Activated effector memory CD4-positive, alpha-beta T cell treated with Interleukin-2 at 50 U/mL for 16 hours (primary cell): ENCODE data around the gene BNIP2.
"Not testable (repeated sequence)": the region's sequence is repeated elsewhere in the genome, so short reads cannot be mapped to it uniquely, and the experiment has no call there.

Experiments
- DNase-seq: peaks from one replicate; pipeline ENCODE4 v3.0.0-alpha.2; 2020

The BNIP2 gene

DNA sequence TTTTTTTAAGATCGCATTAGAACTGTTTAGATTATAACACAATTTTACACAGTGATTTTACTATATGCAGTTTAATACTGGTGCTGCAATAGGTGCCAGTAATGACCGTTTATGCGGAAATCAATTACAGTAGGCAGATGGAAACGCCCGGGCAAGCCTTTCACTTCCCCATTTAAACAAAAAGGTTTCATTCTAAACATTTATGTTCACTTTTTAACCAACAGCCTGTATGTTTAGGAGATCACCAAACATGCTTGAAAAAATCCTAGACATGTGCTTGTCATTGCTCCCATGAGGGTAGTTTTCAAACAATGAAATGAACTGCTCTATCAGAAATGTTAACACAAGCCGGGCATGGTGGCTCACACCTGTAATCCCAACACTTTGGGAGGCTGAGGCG lies 2.7 kb downstream of the BNIP2 start:
- no peak for DNase-seq

DNA sequence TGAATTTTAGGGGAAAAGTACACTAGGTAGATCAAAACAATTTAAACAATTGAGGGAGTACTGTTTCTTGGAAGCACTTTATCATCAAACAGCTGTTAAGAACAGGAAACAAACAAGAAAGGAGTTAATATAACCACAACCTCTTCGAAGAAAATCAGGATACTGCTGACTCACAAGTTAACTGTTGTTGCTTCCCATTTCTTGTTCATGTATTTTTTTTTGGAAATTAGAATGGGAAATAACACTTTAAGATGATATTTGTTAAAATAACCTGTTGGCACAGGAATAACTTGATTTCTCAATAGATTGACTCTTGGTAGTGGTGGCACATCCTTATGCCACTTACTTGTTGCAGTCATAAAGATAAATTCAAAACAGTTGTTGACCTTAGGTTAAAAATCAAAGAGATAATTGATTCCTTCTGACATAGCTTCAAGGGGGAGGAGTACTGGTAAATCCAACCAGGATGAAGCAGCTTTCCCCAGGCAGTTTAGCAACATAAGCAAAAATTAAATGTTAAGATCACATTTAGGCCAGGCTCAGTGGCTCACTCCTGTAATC lies 3.3 kb downstream of the BNIP2 start:
- no peak for DNase-seq

DNA sequence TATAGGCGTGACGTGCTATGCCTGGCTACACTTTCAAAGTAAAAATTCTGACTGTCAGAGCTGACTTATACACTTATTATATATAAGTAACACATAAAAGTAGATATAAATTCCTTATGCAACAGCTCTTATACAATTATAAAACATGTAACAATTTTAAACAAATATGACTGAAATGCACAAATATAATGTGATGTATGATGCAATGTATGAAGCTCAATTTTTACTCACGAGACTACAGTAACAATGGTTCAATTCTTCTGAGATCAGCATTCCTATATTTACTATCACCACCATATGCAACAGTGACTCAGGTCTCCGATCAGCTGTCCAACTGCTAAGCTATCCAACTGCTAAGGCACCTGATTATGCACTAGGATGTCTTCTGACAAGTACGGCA lies 8.2 kb downstream of the BNIP2 start:
- DNase-seq = no peak

DNA sequence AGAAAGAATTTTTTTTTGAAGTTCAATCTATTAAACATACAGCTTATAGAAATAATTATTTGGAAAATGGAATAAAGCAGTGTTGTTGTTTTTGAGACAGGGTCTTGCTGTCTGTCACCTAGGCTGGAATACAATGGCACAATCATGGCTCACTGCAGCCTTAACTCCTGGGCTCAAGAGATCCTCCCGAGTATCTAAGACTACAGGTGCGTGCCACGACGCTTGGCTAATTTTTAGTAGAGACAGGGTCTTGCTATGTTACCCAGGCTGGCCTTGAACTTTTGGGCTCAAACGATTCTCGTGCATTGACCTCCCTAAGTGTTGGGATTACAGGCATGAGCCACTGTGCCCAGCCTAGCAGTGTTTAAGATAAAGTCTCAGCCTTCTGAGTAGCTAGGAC lies 8.8 kb downstream of the BNIP2 start:
- no peak for DNase-seq

DNA sequence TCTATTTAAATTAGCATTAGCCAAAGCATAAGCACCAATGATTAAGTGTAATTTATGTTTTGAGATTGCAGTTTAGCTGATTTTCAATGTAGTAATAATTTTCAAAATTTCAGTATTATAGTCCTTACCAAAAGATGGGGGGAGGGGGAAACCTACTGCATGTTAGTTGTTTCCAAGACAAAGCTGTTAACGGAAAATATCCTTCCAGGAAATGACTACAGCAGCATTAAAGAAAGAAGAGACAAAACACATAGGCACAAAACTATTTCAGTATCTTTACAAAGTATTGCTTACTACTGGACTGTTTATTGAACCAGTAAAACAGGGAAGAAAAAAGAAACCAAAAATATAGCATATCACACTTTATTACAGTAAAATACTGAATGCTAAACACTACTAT lies 10.5 kb downstream of the BNIP2 start:
- no peak for DNase-seq

DNA sequence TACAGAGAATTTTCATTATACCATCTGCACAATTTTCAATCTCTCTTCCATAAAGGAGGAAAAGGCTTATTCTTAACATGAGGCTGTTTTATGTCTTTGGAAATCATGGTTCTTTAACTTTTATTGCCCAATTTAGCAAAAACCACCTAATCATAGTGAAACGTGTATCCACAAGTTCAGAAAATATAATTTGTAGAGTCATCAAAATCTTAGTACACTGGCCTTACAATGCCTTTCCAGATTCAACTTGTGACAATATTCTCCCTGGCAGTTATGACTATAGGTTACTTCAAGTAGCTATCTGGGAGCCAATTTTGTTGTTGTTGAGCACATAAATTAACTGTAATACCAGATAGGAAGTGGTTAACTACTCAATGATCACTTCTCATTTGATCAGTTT lies 10.9 kb downstream of the BNIP2 start:
- DNase-seq = no peak

- DNase-seq = no peak
These were observed 12.6 kb downstream of the BNIP2 start for GRCh38 chr15:59676565-59676964.

GRCh38 chr15:59674361-59674877 lies 14.7 kb downstream of the BNIP2 start:
- DNase-seq = no peak

GRCh38 chr15:59668556-59668955 lies 20.6 kb downstream of the BNIP2 start:
- DNase-seq = no peak

GRCh38 chr15:59662260-59662659 lies 26.9 kb downstream of the BNIP2 start:
- DNase-seq = no peak

DNA sequence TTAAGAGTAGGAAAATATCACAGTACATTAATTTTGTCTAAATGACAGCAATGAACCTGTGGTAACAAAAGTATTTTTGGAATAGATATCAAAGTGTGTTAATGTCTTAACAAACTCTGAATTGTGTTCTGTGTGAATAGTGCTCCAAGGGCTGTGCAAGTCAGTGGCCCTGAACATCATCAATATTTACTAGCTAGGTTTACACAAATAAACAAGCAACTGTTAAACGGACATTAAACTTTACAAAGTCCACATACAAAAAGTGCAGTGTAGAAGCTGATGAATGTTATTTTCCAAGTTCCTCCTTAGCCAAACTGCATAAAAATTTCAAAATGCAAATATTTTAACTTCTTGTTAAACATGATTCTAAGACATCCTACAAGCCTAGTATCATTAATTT lies 29.8 kb downstream of the BNIP2 start:
- DNase-seq = no peak

DNA sequence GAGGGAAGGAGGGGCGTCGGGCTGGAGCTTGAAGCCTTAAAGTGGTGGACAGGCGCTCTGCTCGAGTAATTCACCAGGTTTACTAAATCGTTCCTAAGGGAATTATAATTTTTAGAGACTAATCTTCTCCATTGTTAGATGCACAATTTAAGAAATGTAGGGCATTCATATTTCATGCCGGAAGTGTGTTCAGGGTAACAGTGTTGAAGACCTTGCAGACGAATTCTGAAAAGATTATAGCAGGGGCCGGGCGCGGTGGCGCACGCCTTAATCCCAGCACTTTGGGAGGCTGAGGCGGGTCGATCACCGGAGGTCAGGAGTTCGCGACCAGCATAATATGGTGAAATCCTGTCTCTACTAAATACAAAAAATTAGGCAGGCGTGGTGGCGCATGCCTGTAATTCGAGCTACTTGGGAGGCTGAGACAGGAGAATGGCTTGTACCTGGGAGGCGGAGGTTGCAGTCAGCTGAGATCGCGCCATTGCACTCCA lies 31.4 kb downstream of the BNIP2 start:
- no peak for DNase-seq

- DNase-seq = peak; percentile 88
These were observed 32.1 kb downstream of the BNIP2 start, which contains the start of gene GTF2A2 for GRCh38 chr15:59656897-59657634. Gene GTF2A2 (minus strand): TSS chr15:59657515. CDS start chr15:59652277, 5,238 bp downstream.

DNA sequence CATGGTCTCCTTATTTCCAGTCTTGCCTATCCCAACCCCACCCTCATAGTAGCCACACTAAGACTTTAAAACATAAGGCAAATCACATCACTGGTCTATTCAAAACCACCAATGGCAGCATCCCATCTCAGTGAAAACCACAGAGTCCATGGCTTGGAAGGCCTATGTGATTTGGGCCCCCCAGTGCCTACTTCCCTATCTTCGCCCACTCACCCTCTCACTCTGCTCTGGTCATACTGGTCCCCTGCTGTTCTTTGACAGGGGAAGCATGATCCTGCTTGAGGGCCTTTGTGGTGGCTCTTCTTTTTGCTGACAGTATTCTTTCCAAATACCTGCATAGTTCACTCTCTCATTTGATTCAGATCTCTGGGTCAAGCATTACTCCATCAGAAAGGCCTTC lies 35.1 kb downstream of the BNIP2 start:
- DNase-seq = no peak

DNA sequence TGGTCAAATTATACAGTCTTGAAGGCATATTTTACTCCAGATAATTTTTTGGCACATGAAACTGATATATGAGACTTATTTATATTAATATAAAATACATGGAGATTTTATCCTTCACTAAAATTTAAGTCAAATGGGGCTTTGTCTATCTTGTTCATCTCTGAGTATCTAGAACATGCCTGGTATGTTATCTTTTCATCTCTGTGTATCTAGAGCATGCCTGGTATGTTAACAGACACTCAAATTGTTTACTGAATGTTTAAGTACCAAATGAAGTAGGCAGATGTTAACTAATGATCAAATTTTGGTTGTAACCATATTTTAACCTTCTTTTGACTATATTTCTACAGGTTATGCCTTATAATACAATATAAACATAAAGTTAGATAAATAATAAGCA lies 39.5 kb downstream of the BNIP2 start:
- DNase-seq = no peak

- DNase-seq = no peak
These were observed 42.0 kb downstream of the BNIP2 start for GRCh38 chr15:59647085-59647484.

GRCh38 chr15:59646277-59646676 lies 42.8 kb downstream of the BNIP2 start:
- DNase-seq = no peak

DNA sequence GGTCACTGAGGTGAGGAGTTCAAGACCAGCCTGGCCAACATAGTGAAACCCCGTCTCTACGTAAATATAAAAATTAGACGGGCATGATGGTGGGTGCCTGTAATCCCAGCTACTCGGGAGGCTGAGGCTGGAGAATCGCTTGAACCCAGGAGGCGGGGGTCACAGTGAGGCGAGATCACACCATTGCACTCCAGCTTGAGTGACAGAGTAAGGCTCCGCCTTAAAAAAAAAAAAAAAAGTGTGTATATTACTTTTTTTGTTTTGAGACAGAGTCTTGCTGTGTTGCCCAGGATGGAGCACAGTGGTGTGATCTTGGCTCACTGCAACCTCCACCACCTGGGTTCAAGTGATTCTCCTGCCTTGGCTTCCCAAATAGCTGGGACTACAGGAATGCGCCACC lies 43.3 kb downstream of the BNIP2 start:
- not testable (repeated sequence) for DNase-seq

GRCh38 chr15:59644756-59645155 lies 44.4 kb downstream of the BNIP2 start:
- DNase-seq = no peak

- no peak for DNase-seq
These were observed 46.8 kb downstream of the BNIP2 start for GRCh38 chr15:59642351-59642750.

- not testable (repeated sequence) for DNase-seq
These were observed 51.6 kb downstream of the BNIP2 start for GRCh38 chr15:59637507-59637906.

DNA sequence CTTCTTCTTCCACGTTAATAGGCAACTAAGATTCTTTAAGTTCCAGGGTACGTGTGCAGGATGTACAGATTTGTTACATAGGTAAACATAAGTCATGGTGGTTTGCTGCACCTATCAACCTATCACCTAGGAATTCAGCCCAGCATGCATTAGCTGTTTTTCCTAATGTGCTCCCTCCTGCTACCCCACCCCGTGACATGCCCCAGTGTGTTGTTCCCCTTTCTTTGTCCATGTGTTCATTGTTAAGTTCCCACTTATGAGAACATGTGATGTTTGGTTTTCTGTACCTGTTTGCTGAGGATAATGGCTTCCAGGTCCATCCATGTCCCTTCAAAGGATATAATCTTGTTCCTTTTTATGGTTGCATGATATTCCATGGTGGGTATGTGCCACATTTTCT lies 52.9 kb downstream of the BNIP2 start:
- DNase-seq = no peak

DNA sequence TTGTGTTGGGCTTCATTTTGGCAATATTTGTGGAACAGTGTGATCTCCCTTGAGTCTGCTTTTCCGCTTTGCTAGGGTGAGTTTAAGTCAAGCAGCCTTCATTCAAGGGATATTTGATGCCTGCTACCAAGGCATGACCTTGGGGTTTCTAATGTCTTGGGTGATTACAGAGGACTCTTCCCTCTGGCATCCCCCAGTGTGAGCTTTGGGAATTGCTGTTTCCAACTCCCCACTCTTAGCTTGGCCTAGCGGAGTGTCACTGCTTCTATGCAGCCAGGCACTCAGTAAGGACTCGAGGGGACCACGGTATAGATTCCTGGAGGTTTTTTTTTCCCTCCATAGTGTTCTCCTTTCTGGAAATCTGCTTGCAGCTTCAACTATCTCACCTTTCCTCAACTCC lies 56.4 kb downstream of the BNIP2 start:
- no peak for DNase-seq

- no peak for DNase-seq
These were observed 66.8 kb downstream of the BNIP2 start for GRCh38 chr15:59622289-59622688.

DNA sequence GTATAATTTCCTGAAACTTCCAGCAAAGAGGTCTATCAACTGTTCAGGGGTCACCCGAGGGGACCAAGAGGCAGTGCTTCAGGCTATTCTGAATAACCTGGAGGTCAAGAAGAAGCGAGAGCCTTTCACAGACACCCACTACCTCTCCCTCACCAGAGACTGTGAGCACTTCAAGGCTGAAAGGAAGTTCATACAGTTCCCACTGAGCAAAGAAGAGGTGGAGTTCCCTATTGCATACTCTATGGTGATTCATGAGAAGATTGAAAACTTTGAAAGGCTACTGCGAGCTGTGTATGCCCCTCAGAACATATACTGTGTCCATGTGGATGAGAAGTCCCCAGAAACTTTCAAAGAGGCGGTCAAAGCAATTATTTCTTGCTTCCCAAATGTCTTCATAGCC lies 70.7 kb downstream of the BNIP2 start:
- DNase-seq = no peak
